ENCODE data around the gene ATXN2. TPM values are rescaled to one million over a fixed set of nuclear protein-coding genes. Genes with fewer than 3 reads are reported as not detected.
A peak's percentile ranks its signal among the peaks of the same experiment; 100 is the strongest.
"Not testable (repeated sequence)": the region's sequence is repeated elsewhere in the genome, so short reads cannot be mapped to it uniquely, and the experiment has no call there.

ATXN2 gene
- total RNA-seq, 1 experiment from 2014 or later, result 12.8 TPM

- in situ Hi-C loops (cut with HindIII; ENCODE audit: low pct_unique_long_range_greater_than_20kb, low sequenced_read_pairs), result no loop called here
- no peak for DNase-seq (ENCODE audit: low read depth, low spot score)
Measured at GRCh38 chr12:111406474-111407376, 192.4 kb downstream of the ATXN2 start.

DNA sequence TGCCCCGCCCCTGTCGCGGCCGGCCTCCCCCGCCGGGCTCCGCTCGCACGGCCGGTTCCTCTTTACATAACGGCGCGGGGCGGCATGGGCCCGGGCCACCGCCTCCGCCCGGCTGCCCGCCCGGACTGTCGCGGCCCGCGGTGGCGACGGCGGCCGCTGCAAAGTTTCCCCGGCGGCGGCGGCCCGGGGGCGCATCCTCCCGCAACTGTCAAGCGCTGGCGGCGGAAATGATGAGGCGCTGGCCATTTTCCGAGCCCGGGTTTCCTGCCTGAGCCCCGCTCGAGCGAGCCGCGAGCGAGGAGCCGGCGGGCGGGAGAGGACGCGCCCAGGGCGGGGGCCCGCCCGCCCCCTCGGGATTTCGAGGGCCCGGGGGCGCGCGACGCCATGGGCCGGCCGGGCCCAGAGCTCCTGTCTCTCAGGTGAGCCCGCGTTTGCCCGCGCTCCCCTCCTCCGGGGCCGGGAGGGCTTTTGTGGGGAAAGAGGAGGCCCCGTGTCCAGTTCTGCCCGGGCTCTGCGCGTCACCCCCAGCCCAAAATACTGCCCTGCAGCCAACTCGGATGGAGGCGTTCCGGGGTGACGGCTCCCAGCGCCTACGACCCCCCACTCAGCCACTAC is 193.1 kb downstream of the ATXN2 start, which contains the start of gene SH2B3:
TSS of gene SH2B3 (plus strand) at position 65 of the 615 bp plus-strand sequence. CDS start 12,223 bp downstream, outside the sequence.
- in situ Hi-C loops (cut with HindIII; ENCODE audit: low pct_unique_long_range_greater_than_20kb, low sequenced_read_pairs), result no loop called here
- no peak for DNase-seq (ENCODE audit: low read depth, low spot score)

DNA sequence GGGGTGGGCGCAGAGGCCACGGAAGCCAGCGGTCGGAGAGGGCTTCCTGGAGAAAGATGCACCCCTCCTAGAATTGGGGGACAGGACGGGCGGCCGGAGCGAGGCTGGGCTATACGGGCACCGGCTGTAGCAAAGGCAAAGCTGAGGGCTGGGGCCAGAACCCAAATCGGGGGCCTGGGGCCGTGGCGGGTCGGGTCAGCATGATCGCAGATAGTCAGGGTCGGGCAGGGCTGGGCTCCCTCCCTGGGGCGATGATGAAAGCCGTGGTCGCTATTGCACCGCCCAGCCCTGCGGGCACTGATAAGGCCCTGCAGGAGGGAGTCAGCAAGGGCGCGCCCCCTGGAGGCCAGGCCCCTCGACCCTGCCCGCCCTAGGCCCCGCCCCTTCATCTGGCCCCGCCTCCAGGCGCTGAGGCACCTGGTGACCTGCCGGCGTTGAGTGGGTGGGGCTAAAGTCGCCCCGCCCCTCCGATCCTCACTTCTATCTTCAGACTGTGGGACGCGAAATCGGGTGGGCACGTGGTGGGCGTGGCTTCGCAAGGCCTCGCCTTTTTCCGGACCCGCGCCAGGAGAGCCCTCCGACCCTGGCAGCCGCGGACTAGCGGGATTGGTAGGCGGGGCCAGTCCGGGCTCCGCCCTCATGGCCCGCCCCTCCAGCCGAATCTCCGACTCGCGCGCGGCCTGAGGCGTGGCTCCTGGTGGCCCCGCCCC is 193.8 kb downstream of the ATXN2 start:
- in situ Hi-C loops (cut with HindIII; ENCODE audit: low pct_unique_long_range_greater_than_20kb, low sequenced_read_pairs), result no loop called here
- DNase-seq (ENCODE audit: low read depth, low spot score), result peak; percentile 95

DNA sequence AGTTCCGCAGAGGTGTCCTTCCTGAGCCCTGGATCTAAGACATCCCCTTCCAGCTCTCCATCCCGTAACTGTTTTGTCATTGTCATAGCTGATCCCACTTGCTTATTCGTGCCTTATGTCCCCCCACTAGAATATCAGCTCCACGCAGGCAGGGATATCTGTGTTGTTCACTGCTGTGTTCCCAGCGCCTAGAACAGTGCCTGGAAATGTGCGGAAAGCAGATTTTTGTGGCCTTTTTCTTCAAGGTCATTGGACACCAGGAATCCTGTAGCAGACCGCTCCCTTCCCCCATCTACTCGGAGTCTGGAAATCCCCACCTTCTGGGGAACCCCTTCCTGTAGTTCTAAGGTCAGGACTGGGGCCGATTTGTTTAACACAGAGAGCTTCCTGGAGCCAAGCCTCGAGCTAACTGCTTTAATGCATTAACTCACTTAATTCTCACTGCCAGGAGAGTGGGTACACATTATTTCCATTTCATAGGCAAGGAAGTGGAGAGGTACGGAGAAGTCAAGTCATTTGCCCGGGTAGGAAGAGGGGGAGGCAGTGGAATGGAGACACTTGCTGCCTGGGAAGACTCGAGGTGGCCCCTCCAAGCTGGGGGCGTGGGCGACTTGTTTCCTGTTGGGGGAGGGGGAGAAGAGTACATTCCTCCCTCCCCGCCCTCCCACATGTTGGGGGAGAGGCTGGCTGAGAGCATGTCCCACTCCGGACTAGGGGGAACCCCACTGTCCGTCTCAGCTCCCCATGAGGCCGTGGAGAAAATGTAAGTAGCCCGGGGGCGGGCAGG is 194.6 kb downstream of the ATXN2 start:
- no peak for DNase-seq (ENCODE audit: low read depth, low spot score)
- in situ Hi-C loops (cut with HindIII; ENCODE audit: low pct_unique_long_range_greater_than_20kb, low sequenced_read_pairs), result no loop called here

DNA sequence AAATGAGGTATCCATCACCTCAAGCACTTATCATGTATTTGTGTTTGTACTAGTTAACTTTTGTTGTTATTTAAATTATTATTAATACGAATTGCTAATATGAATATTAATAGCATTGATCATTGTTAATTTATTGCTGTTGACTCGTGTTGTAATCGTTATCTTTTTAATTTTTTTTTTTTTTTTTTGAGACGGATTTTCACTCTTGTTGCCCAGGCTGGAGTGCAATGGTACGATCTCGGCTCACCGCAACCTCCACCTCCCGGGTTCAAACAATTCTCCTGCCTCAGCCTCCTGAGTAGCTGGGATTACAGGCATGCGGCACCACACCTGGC is 196.7 kb downstream of the ATXN2 start:
- in situ Hi-C loops (cut with HindIII; ENCODE audit: low pct_unique_long_range_greater_than_20kb, low sequenced_read_pairs); DNase-seq (ENCODE audit: low read depth, low spot score): not testable (repeated sequence)

Small RNA genes within 50 kb of the gene (small RNA-seq; reads per million reads assigned to genes)
- 0 reads per million in 2 experiments for gene RF00066

Other genes with a start within 250 kb of the ATXN2 start
- gene PHETA1, start 230.2 kb downstream of the ATXN2 start, total RNA-seq (2014; rRNA removed; shearing (Covaris generic)), result 3.7 and 5.0 TPM in 2 replicates
- gene SH2B3, start 193.4 kb downstream of the ATXN2 start, total RNA-seq (2014; rRNA removed; shearing (Covaris generic)), result 55.2 and 57.1 TPM in 2 replicates
- gene BRAP, start 86.6 kb upstream of the ATXN2 start, total RNA-seq (2014; rRNA removed; shearing (Covaris generic)), result 25.1 and 27.6 TPM in 2 replicates
- gene ACAD10, start 86.7 kb upstream of the ATXN2 start, total RNA-seq (2014; rRNA removed; shearing (Covaris generic)), result 17.2 and 23.0 TPM in 2 replicates
- gene ALDH2, start 167.6 kb upstream of the ATXN2 start, total RNA-seq (2014; rRNA removed; shearing (Covaris generic)), result 21.1 and 21.5 TPM in 2 replicates
- 56.5 and 58.4 TPM in 2 replicates for gene MAPKAPK5, start 242.9 kb upstream of the ATXN2 start, total RNA-seq (2014; rRNA removed; shearing (Covaris generic))